HTERT RPE-1 (cell line): Measurements from ENCODE around the gene NRXN2.
"Not testable (repeated sequence)": the region's sequence is repeated elsewhere in the genome, so short reads cannot be mapped to it uniquely, and the experiment has no call there.

ENCODE experiments used
- in situ Hi-C: fragments of 300-500 bp; cut with MboI; formaldehyde crosslinking; loops from 4 replicates; pipeline ENCODE4 v1.14.3; 2020; ENCODE audit warnings: low sequenced_read_pairs

Gene NRXN2

DNA sequence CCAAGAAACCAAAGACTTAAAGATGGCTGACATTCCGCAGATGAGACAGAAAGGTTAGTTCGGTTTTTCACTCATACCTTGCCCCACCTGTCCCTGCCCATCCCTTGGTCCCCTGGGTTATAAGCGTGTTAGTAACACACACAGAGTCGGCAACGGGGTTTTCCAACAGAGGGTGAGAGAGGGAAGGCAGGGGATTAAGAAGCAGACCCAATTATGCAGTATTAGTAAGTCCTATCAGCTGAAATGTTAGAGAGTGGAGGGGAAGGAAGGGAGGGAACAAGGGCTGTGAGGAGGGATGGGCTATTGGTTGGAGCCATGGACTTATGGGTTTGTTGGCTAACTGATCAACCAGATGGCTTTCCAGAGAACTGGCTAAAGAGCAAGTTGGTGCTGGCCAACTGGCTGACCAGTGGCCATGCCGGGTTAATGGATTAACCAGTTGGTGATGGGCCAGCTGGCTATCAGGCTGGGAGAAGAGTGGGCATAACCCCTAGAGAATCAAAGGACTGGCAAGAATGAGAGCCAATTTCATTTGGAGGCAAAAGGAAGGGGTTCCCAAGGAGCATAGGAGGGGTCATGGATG, 45.5 kb downstream of the NRXN2 start:
- in situ Hi-C loops, result no loop called here

DNA sequence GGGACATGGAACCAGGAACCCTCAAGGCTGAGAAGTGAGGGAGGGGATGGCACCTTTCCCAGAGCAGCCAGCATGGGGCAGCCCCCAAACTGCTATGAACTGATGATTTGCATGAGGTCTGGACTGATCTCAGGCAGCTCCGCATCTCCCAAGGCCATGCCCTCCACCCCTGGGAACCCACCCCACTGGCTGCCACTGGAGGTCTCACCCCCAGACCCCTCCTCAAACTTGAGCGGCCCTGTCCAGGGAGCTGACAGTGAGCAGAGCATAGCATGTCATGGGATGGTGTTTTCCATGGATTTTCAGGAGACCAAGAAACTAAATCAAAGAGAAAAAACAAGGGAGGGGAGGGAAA, 46.8 kb downstream of the NRXN2 start:
- in situ Hi-C loops, result no loop called here

DNA sequence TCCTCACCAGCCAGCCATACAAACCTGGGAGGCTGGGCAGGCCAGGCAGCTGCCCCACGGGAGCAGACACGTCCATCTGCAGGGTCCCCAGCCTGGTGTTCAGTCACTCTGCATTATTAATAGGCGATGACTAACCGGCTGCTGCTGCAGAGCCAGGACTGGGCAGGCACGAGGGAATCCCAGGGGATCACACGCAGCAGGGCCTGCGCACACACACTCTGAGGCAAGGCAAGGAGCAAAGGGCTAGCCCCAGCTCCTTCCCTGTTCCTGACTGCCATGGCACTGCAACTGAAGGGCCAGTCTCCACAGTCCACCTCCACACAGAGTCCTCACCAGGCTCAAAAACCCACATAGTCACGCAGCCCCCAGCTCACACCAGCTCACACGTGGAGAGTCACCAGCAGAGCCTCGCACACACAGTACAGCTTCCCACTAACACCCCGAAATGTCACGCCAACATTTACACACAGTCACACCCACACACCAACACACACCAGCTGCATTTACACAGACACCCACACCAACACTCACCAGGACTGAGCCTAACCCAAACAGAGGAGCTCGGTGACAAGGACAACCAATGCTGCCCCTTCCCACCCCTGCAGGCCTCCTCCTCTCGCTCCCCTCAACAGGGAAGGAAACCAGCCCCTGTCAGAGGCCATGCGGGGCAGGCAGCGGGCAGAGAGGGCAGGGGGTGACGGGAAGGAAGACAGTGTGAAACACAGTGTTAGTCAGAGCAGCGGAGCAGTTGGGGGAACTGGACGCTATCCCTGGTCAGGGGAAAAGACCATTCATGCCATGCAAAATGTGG, 47.3 kb downstream of the NRXN2 start:
- in situ Hi-C loops, result no loop called here

DNA sequence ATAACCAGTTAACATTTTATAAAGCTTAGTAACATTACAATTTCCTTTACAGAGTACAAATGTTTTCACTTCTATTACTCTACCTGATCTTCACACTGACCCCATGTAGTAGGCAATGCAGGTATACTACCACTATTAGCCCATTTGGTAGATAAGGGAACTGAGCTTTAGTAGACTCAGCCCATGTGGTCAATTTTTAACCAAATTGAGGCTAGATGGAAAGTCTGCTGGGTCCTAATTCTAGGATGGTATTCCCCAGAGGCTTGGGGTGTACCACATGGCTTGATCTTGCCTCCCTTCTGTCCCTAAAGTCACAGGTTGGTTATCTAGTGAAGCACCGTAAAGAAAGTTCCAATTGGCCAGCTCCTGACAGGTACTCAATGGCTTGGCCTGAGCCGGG, 48.2 kb downstream of the NRXN2 start:
- in situ Hi-C loops, result no loop called here

DNA sequence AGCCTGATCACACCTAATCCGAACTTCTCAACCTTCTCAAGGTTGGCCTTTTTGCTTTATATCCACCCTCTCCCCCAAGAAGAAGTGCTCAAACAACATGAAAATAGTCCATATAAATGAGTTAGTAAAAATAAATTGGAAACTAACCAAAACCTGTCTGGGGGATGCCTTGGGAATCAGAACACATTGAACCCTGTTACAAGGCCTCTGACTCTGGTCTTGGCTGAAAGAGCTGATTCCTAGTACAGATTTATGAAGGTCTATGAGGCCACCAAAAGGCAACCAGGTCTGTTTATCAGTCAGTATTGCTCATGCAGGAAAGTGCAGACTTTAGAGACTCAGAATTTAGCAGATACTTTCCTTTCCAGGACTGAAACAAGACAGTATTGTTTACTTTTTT, 49.7 kb downstream of the NRXN2 start:
- in situ Hi-C loops, result no loop called here

DNA sequence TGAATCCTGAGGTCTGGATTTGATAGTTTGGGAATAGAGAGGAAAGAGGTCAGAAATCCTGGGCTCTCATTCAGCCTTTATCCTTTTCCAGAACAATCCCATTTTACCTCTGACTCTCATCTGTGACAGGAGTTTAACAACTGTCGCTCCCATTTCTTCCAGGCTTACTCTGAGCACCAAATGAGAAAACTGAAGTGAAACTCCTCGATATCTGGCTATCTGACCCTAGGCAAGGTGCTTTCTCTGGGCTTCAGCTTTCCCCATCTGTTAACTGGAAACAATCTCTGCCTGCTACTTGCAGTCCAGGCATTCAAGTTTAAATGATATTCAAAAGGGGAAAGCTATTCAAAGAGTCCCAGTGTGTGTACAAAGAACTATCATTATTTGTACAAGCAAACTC, 50.1 kb downstream of the NRXN2 start:
- in situ Hi-C loops, result no loop called here

DNA sequence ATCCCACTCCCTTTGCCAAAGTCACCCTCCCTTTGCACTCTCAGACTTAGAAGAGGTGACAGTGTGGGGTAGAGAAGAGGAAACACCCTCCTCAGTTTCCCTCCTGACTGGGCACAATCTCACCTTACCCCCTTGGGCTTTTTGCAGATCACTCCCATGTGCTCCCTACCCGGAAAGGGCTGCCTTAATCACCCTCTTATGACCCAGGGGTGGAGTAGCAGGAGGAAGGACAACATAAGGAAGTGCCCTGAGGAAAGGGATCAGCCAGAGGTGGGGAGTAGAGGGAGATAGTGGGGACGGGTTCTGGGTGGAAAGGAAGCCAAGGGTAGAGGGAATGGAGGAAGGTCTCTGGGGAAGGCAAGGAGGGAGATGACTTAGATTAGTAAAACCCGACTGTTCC, 52.0 kb downstream of the NRXN2 start:
- in situ Hi-C loops, result no loop called here

- in situ Hi-C loops, result no loop called here
Measured at GRCh38 chr11:64667154-64667745, 55.7 kb downstream of the NRXN2 start.

DNA sequence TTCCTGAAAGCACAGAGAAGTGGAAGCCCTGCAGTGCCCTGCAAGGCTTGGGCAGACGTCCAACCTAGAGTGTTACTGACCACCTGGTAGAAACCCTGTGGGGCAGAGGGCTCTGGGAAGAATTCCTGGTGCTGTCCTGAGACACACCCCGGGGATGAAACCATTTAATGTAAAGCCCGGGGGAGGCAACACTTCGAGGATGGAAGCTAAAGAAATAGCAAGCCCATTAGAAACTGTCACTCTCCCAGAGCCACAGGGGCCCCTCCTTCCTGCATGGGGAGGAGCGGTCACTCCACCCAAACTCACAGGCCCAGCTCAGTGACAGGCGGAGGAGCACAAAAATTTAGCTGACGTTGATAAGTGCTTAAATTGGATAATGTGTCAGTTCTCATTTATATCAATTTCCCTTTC, 57.6 kb downstream of the NRXN2 start:
- in situ Hi-C loops, result no loop called here

- in situ Hi-C loops, result not testable (repeated sequence)
Measured at GRCh38 chr11:64664236-64664870, 58.6 kb downstream of the NRXN2 start.

DNA sequence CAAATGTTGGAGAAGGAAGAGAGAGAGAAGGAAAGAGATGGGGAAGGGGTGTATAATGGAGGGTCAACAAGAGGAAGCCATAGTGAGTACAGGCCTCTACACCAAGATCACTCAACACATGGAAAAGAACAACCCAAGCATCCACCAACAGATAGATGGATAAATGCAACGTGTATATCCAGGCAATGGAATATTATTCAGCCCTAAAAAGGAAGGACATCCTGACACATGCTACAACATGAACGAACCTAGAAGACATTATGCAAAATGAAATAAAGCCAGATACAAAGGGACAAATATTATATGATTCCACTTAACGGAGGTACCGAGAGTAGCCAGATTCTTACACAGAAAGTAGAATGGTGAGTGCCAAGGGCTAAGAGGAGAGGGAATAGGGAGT, 59.3 kb downstream of the NRXN2 start:
- in situ Hi-C loops, result no loop called here

- in situ Hi-C loops, result no loop called here
Measured at GRCh38 chr11:64661614-64662013, 61.4 kb downstream of the NRXN2 start.

DNA sequence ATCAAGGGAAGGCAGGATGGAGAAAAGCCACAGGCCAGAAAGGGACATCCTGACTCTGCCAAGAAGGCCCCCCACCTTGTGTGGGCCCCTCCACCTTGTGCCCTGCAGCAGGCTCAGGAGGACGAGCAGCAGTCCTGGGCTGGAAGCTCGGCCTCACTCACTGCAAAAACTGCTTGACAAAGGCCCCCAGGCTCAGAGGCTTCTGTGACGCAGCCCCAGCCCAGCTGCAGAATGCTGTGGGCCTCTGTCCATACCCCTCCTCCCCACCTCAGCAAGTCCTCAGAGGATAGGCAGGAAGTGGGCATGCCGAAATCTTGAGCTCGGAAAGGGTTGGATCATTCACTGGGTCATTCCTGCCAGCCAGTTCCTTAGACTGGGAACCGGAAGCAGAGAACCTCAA, 61.9 kb downstream of the NRXN2 start:
- in situ Hi-C loops, result no loop called here

DNA sequence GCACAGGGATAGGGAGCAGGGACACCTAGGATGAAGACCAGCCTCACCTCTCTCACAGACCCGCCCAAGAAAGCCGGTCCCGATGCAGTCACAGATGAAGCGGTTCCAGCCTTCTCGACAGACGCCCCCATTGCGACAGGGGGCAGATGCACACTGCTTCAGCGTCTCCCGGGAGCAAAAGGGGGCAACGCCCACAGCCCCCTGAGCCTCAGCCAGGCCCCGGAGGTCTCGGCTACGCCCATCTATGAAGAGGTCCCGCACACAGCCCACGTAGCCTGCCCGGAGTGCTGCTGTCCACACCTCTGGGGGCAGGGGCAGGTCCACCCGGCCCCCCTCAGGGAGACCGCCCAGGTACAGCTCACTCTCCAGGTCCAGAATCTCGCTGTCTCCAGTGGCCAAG, 62.3 kb downstream of the NRXN2 start:
- in situ Hi-C loops, result no loop called here

- in situ Hi-C loops, result no loop called here
Measured at GRCh38 chr11:64660205-64660604, 62.8 kb downstream of the NRXN2 start.

DNA sequence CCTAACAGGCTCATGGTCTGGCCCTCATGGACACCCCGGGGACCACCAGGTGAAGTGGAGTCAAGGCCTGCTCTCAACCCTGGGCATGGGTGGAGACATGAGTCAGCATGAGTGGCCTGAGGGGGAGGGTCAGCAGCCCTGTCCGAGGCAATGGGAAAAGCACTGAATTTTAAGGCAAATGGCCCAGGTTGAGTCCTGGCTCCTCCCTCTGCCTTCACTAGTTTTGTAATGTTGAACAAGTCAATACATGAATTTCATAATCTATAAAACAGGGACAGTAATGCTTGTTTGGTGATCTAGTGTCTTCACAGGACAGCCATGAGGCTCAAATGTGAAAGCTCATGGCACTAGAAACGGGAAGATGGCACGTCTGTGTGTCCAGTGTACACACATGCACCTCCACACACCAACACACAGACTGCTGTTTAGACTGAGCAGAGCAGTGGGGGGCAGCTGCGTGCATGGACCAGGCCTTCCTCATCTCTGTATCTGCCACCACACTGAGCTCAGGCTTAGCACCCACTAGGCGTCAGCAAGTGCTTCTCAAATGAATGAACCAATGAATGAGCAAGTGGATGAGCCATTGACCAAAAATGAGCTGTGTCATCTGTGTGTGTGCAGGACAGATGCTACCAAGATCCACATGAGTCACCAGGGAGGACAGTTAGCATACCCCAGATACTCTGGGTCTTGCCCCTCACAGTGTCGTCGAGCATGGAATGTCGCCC, 63.4 kb downstream of the NRXN2 start:
- in situ Hi-C loops, result no loop called here

DNA sequence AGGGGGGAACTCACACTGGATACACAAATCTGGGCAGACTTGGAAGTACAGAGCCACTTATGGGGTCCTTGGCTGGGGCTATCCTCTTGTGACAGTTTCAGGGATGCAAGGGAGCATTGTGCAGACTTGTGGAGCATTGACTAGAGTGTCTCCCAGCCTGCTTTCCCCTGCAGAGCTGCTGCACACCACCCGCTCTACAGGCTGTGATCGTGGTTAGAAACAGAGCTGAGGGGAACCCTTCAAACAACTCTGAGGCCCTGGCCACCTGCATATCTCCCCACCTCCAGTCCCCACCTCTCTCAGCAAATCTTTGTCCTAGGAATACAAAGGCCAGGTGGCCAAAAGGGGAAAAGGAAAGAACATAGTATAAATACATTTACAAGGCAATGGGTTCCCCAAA, 64.7 kb downstream of the NRXN2 start:
- in situ Hi-C loops, result no loop called here

DNA sequence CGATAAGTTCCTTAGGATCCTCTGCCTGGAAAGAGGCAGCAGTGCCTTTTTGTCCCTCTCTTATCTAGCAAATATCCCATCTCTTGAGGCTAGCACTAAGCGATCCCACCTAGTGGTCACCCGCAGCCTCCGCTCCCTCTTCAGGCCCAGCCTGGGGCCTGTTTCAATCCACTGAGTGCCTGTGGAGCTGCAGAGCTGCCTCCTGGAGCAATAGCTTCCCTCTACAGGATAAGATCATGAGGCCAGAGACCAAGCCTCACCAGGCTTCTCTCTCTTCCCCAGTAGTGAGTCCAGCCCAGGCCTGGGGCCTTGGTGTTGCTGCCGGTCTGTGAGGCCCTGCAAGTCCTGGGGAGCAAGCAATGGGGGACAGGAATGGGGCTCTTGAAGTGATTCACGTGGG, 66.1 kb downstream of the NRXN2 start:
- in situ Hi-C loops, result no loop called here

DNA sequence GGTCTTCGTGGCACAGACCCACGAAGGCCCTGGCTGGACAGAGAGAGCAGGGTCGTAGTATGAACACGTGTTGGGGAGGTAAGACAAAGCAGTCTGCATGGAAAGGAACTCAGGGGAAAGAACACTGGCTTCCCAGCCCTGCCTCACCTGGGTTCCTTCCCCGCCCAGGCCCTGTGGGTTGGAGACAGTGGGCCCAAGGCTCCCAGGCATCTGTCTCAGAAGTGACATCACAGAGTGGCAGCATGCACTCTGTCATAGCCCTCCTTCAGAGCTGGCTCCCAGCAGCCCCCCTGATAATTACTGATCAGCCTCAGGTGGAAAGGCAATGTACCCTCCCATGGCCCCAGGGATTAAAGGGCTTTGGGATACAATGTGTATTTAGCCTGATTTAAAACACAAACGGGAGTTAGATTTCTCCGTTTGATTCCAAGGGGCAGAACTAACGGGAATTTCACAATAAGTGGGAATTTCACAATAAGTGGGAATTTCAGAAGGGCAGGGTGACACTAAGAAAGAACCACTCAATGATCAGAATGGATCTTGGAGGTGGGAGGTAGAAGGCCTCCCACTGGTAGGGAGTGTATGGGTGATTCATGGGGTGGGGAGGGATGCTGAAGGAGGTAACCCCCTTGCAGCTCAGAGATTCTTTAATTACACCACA, 66.9 kb downstream of the NRXN2 start:
- in situ Hi-C loops, result no loop called here

- in situ Hi-C loops, result no loop called here
Measured at GRCh38 chr11:64654958-64655541, 67.9 kb downstream of the NRXN2 start.
